ENCODE measurements around the gene ASB14.
"Not testable (repeated sequence)": the region's sequence is repeated elsewhere in the genome, so short reads cannot be mapped to it uniquely, and the experiment has no call there.

- TF ChIP-seq RARB (CRISPR knock-in tag; IDR thresholded peaks at IDR 0.05); PPARA (CRISPR knock-in tag; IDR thresholded peaks at IDR 0.05; ENCODE audit: borderline replicate concordance); POU6F1 (CRISPR knock-in tag; IDR thresholded peaks at IDR 0.05; ENCODE audit: borderline replicate concordance, low read depth); CREB5 (CRISPR knock-in tag; IDR thresholded peaks at IDR 0.05; ENCODE audit: low read depth); TSHZ2 (CRISPR knock-in tag; IDR thresholded peaks at IDR 0.05); CSDC2 (CRISPR knock-in tag; IDR thresholded peaks at IDR 0.05); PATZ1 (CRISPR knock-in tag; IDR thresholded peaks at IDR 0.05; ENCODE audit: borderline replicate concordance); ARNTL (CRISPR knock-in tag; IDR thresholded peaks at IDR 0.05; ENCODE audit: borderline replicate concordance, low read depth); ZFP3 (CRISPR knock-in tag; IDR thresholded peaks at IDR 0.05); ZNF8 (CRISPR knock-in tag; IDR thresholded peaks at IDR 0.05); ISL1 (CRISPR knock-in tag; IDR thresholded peaks at IDR 0.05); CSRNP3 (CRISPR knock-in tag; IDR thresholded peaks at IDR 0.05): not testable (repeated sequence)
Observed at GRCh38 chr3:57303520-57303919, 11.0 kb upstream of the ASB14 start.

Data from SK-N-SH treated with all-trans-retinoic acid at 6 μM for 48 hours (cell line).